ENCODE data around the gene NME1.
A peak's percentile ranks its signal among the peaks of the same experiment; 100 is the strongest.
"Not testable (repeated sequence)": the region's sequence is repeated elsewhere in the genome, so short reads cannot be mapped to it uniquely, and the experiment has no call there.

NME1 gene

DNA sequence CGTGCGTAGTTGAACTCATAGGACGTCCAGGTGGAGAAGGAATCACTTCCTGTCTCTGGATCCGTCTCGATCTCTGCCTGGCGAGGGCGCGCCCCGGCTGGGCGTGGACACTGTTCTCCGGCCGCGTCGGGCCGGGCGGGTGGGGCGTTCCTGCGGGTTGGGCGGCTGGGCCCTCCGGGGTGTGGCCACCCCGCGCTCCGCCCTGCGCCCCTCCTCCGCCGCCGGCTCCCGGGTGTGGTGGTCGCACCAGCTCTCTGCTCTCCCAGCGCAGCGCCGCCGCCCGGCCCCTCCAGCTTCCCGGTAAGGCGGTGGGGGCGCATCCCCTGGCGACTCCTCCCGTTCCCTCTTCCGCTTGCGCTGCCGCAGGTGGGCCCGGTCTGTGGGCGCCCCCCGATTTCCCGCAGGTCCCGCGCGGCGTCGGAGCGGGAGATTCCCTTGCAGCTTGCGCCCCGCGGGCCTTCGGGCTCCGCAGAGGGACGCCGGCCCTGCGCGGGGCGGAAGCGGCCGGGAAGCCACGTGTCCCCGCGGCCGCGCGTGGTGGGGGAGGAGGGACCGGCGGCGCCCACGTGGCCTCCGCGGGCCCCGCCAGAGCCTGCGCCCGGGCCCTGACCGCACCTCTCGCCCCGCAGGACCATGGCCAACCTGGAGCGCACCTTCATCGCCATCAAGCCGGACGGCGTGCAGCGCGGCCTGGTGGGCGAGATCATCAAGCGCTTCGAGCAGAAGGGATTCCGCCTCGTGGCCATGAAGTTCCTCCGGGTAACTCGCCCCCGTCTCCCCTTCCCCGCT is 13.0 kb downstream of the NME1 start, which contains the start of gene NME2:
Gene NME2 (plus strand): TSS at position 214 of the 789 bp plus-strand sequence. CDS start 420 bp downstream, at position 634.
- peak within 1 kb of the TSS; percentile 100 for H3K27ac Mint-ChIP-seq
- no peaks in the 10 kb centered on the region for H3K27me3 Mint-ChIP-seq
- peaks cover 40% of the 10 kb centered on the region for H3K4me1 Mint-ChIP-seq

DNA sequence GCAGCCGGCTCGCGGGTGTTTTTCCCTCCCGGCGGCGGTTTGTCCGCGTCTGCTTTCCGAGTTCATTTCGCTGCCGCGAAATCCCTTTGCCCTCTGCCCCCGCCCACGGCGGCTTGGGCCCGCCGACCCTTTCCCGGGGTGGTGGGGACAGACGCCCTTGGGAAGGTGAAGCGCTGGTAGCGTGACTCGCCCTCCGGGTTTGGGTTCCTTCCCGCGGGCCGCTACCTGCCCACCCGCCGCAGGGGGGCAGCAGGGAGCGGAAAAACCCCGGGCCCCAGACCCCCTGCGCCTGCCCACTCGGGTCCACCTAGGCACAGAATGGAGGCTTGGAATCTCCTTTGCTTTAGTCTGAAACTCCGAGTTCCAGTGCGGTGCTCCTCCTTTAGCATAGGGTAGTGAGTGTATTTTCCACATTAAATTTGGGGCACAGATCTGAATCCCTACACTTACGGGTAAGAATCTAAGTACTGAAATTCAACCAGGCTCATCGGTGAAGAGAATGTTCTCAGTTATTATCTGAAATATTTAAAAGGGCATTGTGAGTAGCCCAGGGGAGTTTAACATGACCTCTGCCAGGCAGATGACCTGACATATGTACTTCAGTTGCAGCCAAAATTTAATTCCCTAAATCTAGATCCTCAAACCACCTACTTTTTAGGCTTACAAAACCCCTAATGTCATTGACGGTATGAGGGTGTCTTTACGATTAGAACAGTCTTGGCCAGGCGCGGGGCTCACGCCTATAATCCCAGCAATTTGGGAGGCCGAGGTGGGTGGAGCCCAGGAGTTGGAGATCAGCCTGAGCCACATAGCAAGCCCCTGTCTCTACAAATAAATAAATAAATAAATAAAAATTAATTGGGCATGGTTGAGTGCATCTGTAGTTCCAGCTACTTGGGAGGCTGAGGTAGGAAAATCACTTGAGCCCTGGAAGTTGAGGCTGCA is 13.9 kb downstream of the NME1 start:
- H3K4me1 Mint-ChIP-seq: peaks cover 40% of the 10 kb centered on the region
- no peaks in the 10 kb centered on the region for H3K9me3 Mint-ChIP-seq
- no peaks in the 10 kb centered on the region for H3K27me3 Mint-ChIP-seq
- H3K4me3 Mint-ChIP-seq: peak overlapping the region; percentile 94
- peak overlapping the region; percentile 93 for H3K27ac Mint-ChIP-seq
- H3K36me3 Mint-ChIP-seq: peaks cover 23% of the 10 kb centered on the region

More for the DNA sequence above, 13.0 kb downstream of the NME1 start, which contains the start of gene NME2:
- peaks cover 23% of the 10 kb centered on the region for H3K36me3 Mint-ChIP-seq
- H3K4me3 Mint-ChIP-seq: peak within 1 kb of the TSS; percentile 94
- H3K9me3 Mint-ChIP-seq: no peaks in the 10 kb centered on the region

DNA sequence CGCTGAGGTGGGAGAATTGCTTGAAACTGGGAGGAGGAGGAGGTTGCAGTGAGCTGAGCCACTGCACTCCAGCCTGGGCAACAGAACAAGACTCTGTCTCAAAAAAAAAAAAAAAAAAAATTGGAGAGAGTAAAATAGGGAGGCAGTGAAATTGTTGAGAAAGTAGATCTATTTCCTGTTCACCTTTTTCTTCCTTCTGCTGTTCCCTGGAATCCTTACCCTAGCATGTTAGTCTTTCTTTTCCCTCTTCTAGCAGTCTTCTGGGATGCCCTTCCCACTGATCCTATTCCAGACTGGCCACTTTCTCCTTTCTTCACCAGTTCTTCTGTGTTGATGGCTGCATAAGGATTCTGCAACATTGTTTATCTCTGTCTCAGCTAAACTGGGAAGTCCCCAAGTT is 16.0 kb downstream of the NME1 start:
- Mint-ChIP-seq H3K36me3 (peaks cover 23% of the 10 kb centered on the region), H3K27me3 (no peaks in the 10 kb centered on the region), H3K9me3 (no peaks in the 10 kb centered on the region), H3K4me3 (peak overlapping the region; percentile 16), H3K27ac (peak overlapping the region; percentile 27), H3K4me1 (peaks cover 40% of the 10 kb centered on the region)

DNA sequence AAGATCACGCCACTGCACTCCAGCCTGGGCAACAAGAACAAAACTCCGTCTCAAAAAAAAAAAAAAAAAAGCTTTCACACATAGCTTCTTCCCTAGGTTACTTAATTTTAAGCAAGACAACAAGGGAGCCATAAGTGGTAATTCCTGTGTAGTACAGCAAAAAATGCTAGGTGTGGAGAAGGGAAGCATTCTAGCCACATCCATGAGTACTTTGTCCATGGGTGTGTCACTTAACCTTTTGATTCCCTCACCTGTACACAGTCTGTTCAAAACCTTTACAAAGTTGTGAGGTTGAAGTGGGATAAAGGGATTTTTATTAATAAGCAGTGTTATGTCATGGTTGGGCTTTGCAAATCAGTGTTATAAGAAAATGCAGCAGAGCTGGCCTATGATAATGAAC is 17.4 kb downstream of the NME1 start:
- Mint-ChIP-seq H3K27ac (no peak overlapping the region), H3K27me3 (no peaks in the 10 kb centered on the region), H3K4me1 (peaks cover 28% of the 10 kb centered on the region), H3K36me3 (peaks cover 20% of the 10 kb centered on the region), H3K9me3 (no peaks in the 10 kb centered on the region), H3K4me3 (no peak overlapping the region)

DNA sequence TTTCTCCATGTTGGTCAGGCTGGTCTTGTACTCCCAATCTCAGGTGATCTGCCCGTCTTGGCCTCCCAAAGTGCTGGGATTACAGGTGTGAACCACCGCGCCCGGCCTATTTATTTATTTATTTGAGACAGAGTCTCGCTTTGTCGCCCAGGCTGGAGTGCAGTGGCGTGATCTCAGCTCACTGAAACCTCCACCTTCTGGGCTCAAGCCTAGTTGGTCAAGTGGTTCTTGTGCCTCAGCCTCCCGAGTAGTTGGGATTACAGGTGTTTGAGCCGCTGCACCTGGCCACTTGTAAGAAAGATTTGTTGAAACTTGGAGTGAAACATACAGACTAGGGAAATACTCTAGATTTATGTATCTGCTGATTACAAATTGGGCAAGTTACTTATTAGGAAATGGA is 18.7 kb downstream of the NME1 start:
- H3K9me3 Mint-ChIP-seq, H3K4me3 Mint-ChIP-seq, H3K27me3 Mint-ChIP-seq, H3K27ac Mint-ChIP-seq: not testable (repeated sequence)
- H3K36me3 Mint-ChIP-seq: peaks cover 17% of the 10 kb centered on the region
- peaks cover 24% of the 10 kb centered on the region for H3K4me1 Mint-ChIP-seq

DNA sequence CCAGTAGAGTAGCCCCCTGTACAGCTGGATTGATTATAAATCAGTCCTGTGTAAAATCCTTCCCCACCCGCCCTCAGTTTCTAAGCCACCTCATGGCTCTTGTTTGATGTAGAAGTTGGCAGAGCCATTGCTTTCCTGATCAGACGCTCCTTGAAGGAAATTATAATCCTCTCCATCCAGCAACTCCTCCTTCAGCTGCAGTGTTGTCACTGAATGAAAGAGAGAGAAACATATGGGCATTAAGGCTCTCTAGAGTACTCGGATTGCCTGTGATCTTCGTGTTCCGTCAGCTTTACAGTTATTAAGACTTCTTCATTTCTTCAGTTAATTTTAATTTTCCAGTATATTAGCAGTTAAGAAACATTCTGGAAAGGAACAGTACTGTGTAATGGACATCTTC is 27.1 kb downstream of the NME1 start:
- Mint-ChIP-seq H3K27me3 (no peaks in the 10 kb centered on the region), H3K36me3 (peaks cover 11% of the 10 kb centered on the region), H3K9me3 (no peaks in the 10 kb centered on the region), H3K4me1 (peaks cover 3% of the 10 kb centered on the region), H3K4me3 (no peak overlapping the region), H3K27ac (no peak overlapping the region)

DNA sequence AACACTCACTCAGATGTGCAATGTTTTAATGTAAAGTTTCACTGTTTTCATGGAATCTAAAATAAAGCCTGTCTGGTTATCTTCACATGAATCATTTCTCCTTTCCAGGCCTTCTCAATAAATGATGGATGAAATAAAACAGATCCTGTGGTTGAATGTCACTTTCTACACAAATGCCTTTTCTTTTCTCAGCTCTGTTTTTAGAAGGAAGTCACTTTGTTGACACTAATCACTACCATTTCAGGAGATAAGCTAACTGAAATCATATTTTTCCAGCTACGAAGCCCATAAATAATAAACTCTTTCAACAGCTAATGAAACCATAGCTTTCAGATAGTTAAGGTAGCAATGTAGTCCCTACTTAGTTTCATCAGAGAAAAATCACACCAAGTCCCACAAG is 30.8 kb downstream of the NME1 start:
- Mint-ChIP-seq H3K9me3 (no peaks in the 10 kb centered on the region), H3K4me3 (no peak overlapping the region), H3K4me1 (peaks cover 3% of the 10 kb centered on the region), H3K36me3 (peaks cover 13% of the 10 kb centered on the region), H3K27me3 (no peaks in the 10 kb centered on the region), H3K27ac (no peak overlapping the region)

DNA sequence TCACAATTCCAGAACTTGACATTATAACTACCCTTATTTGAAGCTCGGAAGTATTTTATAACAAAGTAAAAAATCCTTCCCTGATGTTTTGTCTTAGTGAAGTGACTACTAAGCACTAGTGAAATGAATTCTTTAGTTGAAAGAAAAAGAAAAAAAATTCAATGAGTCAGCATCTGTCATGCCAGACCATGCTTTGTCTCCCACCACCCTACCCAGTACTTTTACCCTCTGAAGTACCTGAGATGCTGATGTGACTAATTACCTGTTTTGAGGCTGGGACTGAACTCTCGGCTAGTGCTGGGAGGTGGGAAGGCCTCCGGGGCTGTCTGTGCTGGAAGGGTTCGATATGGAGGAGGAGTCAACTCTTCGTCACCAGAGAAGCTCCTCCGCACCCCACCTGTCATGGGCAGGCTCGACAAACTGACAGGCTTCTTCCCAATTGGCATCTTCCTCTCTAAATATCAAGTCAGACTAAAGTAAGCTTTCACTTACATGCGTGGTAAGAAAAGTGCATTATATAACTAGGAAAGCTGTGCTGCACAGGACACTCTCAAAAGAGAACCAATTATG is 32.5 kb downstream of the NME1 start:
- H3K36me3 Mint-ChIP-seq: peaks cover 14% of the 10 kb centered on the region
- no peak overlapping the region for H3K27ac Mint-ChIP-seq
- H3K9me3 Mint-ChIP-seq: no peaks in the 10 kb centered on the region
- no peaks in the 10 kb centered on the region for H3K27me3 Mint-ChIP-seq
- H3K4me1 Mint-ChIP-seq: peaks cover 3% of the 10 kb centered on the region
- no peak overlapping the region for H3K4me3 Mint-ChIP-seq

DNA sequence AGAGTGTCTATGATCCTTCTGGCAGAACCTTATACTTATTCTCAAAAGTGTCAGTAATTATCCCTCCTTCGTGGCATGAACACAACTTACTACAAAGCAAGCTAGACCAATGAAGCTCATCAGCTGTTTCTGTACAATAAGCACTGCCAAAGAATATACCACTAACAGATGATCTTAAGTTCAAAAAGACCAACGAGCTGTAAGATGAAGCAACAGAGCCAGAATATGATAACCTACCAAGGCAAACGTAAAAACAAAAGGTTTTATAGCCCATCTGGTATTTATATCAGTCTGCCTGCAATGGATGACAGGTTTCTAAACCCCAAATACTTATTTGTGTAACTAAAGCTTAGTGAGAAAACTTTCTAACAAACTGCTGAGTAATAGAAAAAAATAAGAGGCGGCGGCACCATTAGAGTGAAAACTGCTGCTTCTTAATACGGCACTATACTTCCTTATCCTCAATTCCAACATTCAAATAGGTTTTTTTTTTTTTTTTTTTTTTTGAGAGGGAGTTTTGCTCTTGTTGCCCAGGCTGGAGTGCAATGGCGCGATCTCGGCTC is 35.0 kb downstream of the NME1 start:
- Mint-ChIP-seq H3K4me3 (no peak overlapping the region), H3K9me3 (no peaks in the 10 kb centered on the region), H3K4me1 (peaks cover 3% of the 10 kb centered on the region), H3K36me3 (peaks cover 19% of the 10 kb centered on the region), H3K27ac (no peak overlapping the region), H3K27me3 (no peaks in the 10 kb centered on the region)

DNA sequence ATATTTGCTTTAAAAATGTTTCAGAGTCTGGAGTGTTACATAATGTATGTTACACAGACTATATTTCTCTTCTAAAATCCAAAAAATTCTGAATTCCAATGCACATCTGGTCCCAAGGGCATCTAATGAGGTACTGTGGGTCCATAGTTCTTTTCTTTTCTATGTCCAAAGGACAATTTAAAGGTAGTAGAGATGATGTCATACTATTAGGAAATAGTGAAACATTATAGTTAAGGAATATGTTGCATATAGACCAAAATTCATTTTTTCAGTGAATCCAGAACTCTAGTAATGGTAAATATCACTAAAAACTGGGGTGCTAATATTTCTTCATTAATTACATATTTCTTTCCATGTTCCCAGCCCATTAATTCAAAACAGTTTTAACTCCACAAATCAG is 35.8 kb downstream of the NME1 start:
- Mint-ChIP-seq H3K27me3 (no peaks in the 10 kb centered on the region), H3K27ac (peak overlapping the region; percentile 18), H3K36me3 (peaks cover 20% of the 10 kb centered on the region)

DNA sequence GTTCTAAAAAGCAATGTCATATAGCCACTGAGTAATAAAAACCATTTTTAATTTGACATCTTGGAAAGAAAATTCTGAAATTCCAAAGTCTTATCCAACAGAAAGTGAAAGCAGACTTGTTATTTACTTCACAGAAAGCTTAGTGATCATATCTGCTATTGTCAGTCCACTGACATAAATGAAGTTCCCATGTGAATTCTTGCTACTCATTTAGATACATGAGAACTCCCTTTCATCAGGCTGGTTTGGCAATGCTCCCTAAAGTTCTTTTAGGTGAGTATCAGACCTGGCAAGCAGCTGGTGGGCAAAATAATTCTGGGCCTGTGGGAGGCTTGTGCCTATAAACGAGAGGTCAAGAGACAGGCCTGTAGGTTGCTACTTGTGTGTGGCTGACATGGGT is 36.3 kb downstream of the NME1 start:
- Mint-ChIP-seq H3K4me3 (no peak overlapping the region), H3K27ac (peak overlapping the region; percentile 18), H3K4me1 (peaks cover under 1% of the 10 kb centered on the region), H3K36me3 (peaks cover 16% of the 10 kb centered on the region), H3K27me3 (no peaks in the 10 kb centered on the region), H3K9me3 (no peaks in the 10 kb centered on the region)

More for the DNA sequence above, 35.8 kb downstream of the NME1 start:
- no peaks in the 10 kb centered on the region for H3K9me3 Mint-ChIP-seq
- no peak overlapping the region for H3K4me3 Mint-ChIP-seq
- H3K4me1 Mint-ChIP-seq: peaks cover 3% of the 10 kb centered on the region

DNA sequence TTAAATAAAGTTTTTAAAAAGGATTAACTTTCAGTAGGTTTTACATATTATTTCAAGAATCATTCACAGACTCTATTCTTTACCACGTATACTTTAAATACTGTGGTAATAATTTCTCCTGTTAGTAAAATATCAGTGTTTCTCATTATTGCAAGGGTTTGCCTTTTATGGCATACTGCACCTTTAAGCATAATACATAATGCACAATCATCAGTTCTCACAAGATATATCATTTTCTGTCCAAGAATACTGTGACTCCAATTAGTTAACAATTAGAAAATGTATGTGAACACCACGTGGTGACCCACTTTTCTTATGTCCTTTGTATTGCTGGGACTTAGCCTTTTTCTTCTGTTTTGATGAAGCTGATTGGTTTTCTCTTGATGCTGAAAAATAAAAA is 38.5 kb downstream of the NME1 start:
- H3K4me1 Mint-ChIP-seq: no peaks in the 10 kb centered on the region
- peaks cover 14% of the 10 kb centered on the region for H3K36me3 Mint-ChIP-seq
- H3K4me3 Mint-ChIP-seq: no peak overlapping the region
- H3K9me3 Mint-ChIP-seq: no peaks in the 10 kb centered on the region
- H3K27ac Mint-ChIP-seq: no peak overlapping the region
- no peaks in the 10 kb centered on the region for H3K27me3 Mint-ChIP-seq

DNA sequence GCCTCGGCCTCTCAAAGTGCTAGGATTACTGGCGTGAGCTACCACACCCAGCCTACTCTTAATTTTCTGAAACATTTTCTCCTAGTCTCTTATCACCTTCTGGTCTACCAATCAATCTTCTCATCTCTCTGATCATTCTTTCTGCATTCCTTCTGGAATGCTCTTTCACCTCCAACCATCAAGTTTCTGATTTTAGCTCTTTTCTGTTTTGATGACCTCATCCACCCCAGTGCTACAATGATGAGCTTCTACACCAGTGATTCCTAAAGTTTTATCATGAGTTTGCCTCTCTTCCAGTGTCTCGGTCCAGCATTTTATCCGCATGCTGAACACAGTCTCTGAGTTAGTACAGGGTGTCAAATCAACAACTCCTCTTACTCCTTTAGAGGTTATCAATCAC is 44.4 kb downstream of the NME1 start:
- no peak overlapping the region for H3K27ac Mint-ChIP-seq
- H3K4me1 Mint-ChIP-seq: peaks cover 4% of the 10 kb centered on the region
- H3K4me3 Mint-ChIP-seq: no peak overlapping the region
- no peaks in the 10 kb centered on the region for H3K9me3 Mint-ChIP-seq
- no peaks in the 10 kb centered on the region for H3K27me3 Mint-ChIP-seq
- peaks cover 14% of the 10 kb centered on the region for H3K36me3 Mint-ChIP-seq

DNA sequence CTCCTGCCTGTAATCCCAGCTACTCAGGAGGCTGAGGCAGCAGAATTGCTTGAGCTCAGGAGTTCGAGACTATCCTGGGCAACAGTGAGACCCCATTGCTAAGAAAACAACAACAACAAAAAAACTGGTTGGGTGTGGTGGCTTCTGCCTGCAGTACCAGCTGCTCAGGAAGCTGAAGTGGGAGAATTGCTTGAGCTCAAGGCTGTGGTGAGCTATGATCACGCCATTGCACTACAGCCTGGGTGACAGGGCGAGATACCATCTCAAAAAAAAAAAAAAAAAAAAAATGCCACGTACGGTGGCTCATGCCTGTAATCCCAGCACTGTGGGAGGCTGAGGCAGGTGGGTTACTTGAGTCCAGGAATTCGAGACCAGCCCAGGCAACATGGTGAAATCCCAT is 46.9 kb downstream of the NME1 start:
- H3K27me3 Mint-ChIP-seq: no peaks in the 10 kb centered on the region
- no peaks in the 10 kb centered on the region for H3K9me3 Mint-ChIP-seq
- no peak overlapping the region for H3K27ac Mint-ChIP-seq
- peaks cover 4% of the 10 kb centered on the region for H3K4me1 Mint-ChIP-seq
- H3K36me3 Mint-ChIP-seq: peaks cover 14% of the 10 kb centered on the region
- H3K4me3 Mint-ChIP-seq: no peak overlapping the region

DNA sequence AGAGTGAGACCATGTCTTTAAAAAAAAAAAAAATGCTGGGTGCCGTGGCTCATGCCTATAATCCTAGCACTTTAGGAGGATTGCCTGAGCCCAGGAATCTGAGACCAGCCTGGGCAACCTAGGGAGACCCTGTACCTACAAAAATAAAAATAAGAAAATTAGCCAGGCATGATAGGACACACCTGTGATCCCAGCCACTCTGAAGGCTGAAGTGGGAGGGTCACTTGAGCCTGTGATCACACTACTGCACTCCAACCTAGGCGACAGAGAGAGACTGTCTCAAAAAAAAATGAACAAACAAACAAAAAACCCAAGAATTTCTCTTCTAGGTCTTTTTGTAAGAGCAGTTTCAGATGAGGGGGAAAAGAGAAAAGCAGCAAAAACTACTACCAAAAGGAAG is 47.5 kb downstream of the NME1 start:
- Mint-ChIP-seq H3K36me3 (peaks cover 15% of the 10 kb centered on the region), H3K27ac (no peak overlapping the region), H3K4me1 (peaks cover 4% of the 10 kb centered on the region), H3K9me3 (no peaks in the 10 kb centered on the region), H3K27me3 (no peaks in the 10 kb centered on the region), H3K4me3 (no peak overlapping the region)
